ENCODE results near the gene PRTN3.

PRTN3 gene

GRCh38 chr19:884420-885211 lies 43.8 kb downstream of the PRTN3 start:
- H3K9me3 ChIP-seq (ENCODE audit: severe bottlenecking), result no peaks in the 10 kb centered on the region
- H3K27ac ChIP-seq (ENCODE audit: poor library complexity, severe bottlenecking), result no peak overlapping the region
- H3K27me3 ChIP-seq (ENCODE audit: insufficient read depth, poor library complexity, severe bottlenecking), result no peaks in the 10 kb centered on the region
- DNase-seq (ENCODE audit: low spot score), result no peak
- peaks cover 39% of the 10 kb centered on the region for H3K36me3 ChIP-seq (ENCODE audit: low read depth)
- H3K4me3 ChIP-seq (ENCODE audit: severe bottlenecking), result no peak overlapping the region
- no peaks in the 10 kb centered on the region for H3K4me1 ChIP-seq (ENCODE audit: insufficient read depth, poor library complexity, severe bottlenecking)
- no peak for ATAC-seq (ENCODE audit: low read depth)
- no peak for TF ChIP-seq CTCF (IDR thresholded peaks at IDR 0.05; ENCODE audit: poor library complexity, severe bottlenecking)

DNA sequence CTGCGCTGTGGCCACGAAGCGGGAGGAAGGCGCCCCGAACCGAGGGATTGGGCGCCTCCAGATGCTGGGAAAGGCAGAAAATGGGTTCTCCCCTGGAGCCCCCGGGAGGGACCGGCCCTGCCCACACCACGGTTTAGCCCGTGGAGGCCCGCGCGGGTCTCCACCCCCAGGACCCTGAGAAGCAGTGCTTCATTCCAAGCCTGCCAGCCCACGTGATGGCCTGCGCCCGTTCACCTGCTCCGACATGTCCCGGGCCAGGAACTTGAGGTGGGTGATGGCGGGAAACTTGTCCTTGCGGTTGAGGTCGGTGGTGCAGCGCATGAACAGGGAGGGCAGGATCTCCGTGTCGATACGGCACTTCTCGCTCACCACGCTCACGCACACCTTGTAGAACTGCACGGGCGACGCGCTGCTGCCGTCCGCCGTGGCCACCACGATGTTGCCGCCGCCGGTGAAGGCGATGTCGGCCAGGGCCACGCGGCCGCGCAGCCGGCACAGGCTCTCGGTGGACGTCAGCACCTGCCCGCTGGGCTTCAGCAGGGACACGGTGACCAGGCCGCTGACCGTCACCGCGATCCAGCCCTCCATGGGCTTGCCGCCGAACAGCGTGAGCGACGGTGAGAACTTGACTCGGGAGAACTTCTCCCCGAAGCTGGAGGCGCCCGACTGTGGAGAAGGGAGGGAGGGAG lies 44.9 kb downstream of the PRTN3 start:
- no peaks in the 10 kb centered on the region for H3K9me3 ChIP-seq (ENCODE audit: severe bottlenecking)
- DNase-seq (ENCODE audit: low spot score) (no peak), ATAC-seq (ENCODE audit: low read depth) (no peak)
- no peaks in the 10 kb centered on the region for H3K27me3 ChIP-seq (ENCODE audit: insufficient read depth, poor library complexity, severe bottlenecking)
- no peak overlapping the region for H3K27ac ChIP-seq (ENCODE audit: poor library complexity, severe bottlenecking)
- no peaks in the 10 kb centered on the region for H3K4me1 ChIP-seq (ENCODE audit: insufficient read depth, poor library complexity, severe bottlenecking)
- no peak overlapping the region for H3K4me3 ChIP-seq (ENCODE audit: severe bottlenecking)
- H3K36me3 ChIP-seq (ENCODE audit: low read depth), result peaks cover 46% of the 10 kb centered on the region
- no peak for TF ChIP-seq CTCF (IDR thresholded peaks at IDR 0.05; ENCODE audit: poor library complexity, severe bottlenecking)

- Histone ChIP-seq H3K27ac (ENCODE audit: poor library complexity, severe bottlenecking) (no peak overlapping the region), H3K27me3 (ENCODE audit: insufficient read depth, poor library complexity, severe bottlenecking) (no peaks in the 10 kb centered on the region), H3K4me3 (ENCODE audit: severe bottlenecking) (no peak overlapping the region), H3K4me1 (ENCODE audit: insufficient read depth, poor library complexity, severe bottlenecking) (no peaks in the 10 kb centered on the region), H3K36me3 (ENCODE audit: low read depth) (peaks cover 37% of the 10 kb centered on the region), H3K9me3 (ENCODE audit: severe bottlenecking) (no peaks in the 10 kb centered on the region)
- TF ChIP-seq CTCF (IDR thresholded peaks at IDR 0.05; ENCODE audit: poor library complexity, severe bottlenecking), result no peak
- ATAC-seq (ENCODE audit: low read depth), result no peak
- no peak for DNase-seq (ENCODE audit: low spot score)
Measured at GRCh38 chr19:887072-887471, 46.3 kb downstream of the PRTN3 start.

DNA sequence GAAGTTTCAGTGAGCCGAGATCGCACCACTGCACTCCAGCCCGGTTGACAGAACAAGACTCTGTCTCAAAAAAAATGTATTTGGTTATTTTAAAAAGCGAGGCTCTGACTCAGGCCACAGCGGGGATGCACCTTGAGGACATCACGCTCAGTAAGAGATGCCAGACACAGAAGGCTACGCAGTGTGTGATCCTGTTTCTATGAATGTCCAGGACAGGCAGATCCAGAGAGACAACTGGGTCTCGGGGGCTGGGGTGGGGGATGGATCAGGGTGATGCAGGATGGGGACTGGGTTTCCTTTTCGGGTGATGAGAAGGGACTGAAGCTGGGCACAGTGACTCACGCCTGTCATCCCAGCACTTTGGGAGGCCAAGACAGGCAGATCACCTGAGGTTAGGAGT lies 46.8 kb downstream of the PRTN3 start:
- Histone ChIP-seq H3K4me3 (ENCODE audit: severe bottlenecking) (no peak overlapping the region), H3K27me3 (ENCODE audit: insufficient read depth, poor library complexity, severe bottlenecking) (no peaks in the 10 kb centered on the region), H3K36me3 (ENCODE audit: low read depth) (peaks cover 32% of the 10 kb centered on the region), H3K9me3 (ENCODE audit: severe bottlenecking) (no peaks in the 10 kb centered on the region), H3K27ac (ENCODE audit: poor library complexity, severe bottlenecking) (no peak overlapping the region), H3K4me1 (ENCODE audit: insufficient read depth, poor library complexity, severe bottlenecking) (no peaks in the 10 kb centered on the region)
- TF ChIP-seq CTCF (IDR thresholded peaks at IDR 0.05; ENCODE audit: poor library complexity, severe bottlenecking), result no peak
- DNase-seq (ENCODE audit: low spot score), result no peak
- ATAC-seq (ENCODE audit: low read depth), result no peak

All from RWPE2 (cell line).